HEK293 (cell line): ENCODE data around the gene ZBTB38.

ENCODE experiments used
- GLIS1 ChIP-seq: fragments of 450-650 bp; formaldehyde crosslinking; IDR thresholded peaks from 2 replicates; pipeline ENCODE4 v1.5.1; 2016; ENCODE audit warnings: missing biosample characterization, missing genetic modification characterization
- GLIS2 ChIP-seq: fragments of 450-650 bp; formaldehyde crosslinking; IDR thresholded peaks from 2 replicates; pipeline ENCODE4 v1.5.1; 2016; ENCODE audit warnings: missing biosample characterization, missing genetic modification characterization
- HOXD13 ChIP-seq: sonication (generic); formaldehyde crosslinking; IDR thresholded peaks from 2 replicates; pipeline ENCODE4 v1.8.0; 2022; ENCODE audit warnings: missing genetic modification reagents, borderline replicate concordance
- IKZF3 ChIP-seq: fragments of 450-650 bp; IDR thresholded peaks from 2 replicates; pipeline ENCODE4 v1.5.0; 2018; ENCODE audit warnings: missing biosample characterization, mild to moderate bottlenecking, missing genetic modification characterization, moderate library complexity
- PBX3 ChIP-seq: sonication (generic); formaldehyde crosslinking; IDR thresholded peaks from 2 replicates; pipeline ENCODE4 v1.8.1; 2022; ENCODE audit warnings: mild to moderate bottlenecking, moderate library complexity, missing genetic modification reagents
- SP2 ChIP-seq: fragments of 450-650 bp; formaldehyde crosslinking; IDR thresholded peaks from 2 replicates; pipeline ENCODE4 v1.5.1; 2016; ENCODE audit warnings: missing biosample characterization, missing genetic modification characterization
- ZBTB26 ChIP-seq: fragments of 450-650 bp; formaldehyde crosslinking; optimal IDR thresholded peaks from 2 replicates; pipeline ENCODE3; 2016; ENCODE audit warnings: missing biosample characterization, mild to moderate bottlenecking, missing genetic modification characterization
- ZFP41 ChIP-seq: fragments of 450-650 bp; formaldehyde crosslinking; IDR thresholded peaks from 2 replicates; pipeline ENCODE4 v1.5.1; 2016; ENCODE audit warnings: missing biosample characterization, missing genetic modification characterization, borderline replicate concordance
- ZNF10 ChIP-seq: fragments of 450-650 bp; formaldehyde crosslinking; IDR thresholded peaks from 2 replicates; pipeline ENCODE4 v1.5.1; 2017; ENCODE audit warnings: missing biosample characterization, missing genetic modification characterization
- ZNF121 ChIP-seq: fragments of 450-650 bp; formaldehyde crosslinking; IDR thresholded peaks from 2 replicates; pipeline ENCODE4 v1.5.1; 2016; ENCODE audit warnings: missing biosample characterization, missing genetic modification characterization
- ZNF140 ChIP-seq: fragments of 450-650 bp; formaldehyde crosslinking; IDR thresholded peaks from 2 replicates; pipeline ENCODE4 v1.5.1; 2016; ENCODE audit warnings: missing biosample characterization, missing genetic modification characterization
- ZNF280C ChIP-seq: fragments of 450-650 bp; formaldehyde crosslinking; IDR thresholded peaks from 2 replicates; pipeline ENCODE4 v1.5.1; 2016; ENCODE audit warnings: missing biosample characterization, missing genetic modification characterization
- ZNF354C ChIP-seq: fragments of 450-650 bp; formaldehyde crosslinking; IDR thresholded peaks from 2 replicates; pipeline ENCODE4 v1.5.1; 2016; ENCODE audit warnings: missing biosample characterization, missing genetic modification characterization, low read depth, borderline replicate concordance
- ZNF530 ChIP-seq: fragments of 450-650 bp; formaldehyde crosslinking; IDR thresholded peaks from 2 replicates; pipeline ENCODE4 v1.5.1; 2016; ENCODE audit warnings: low read depth, missing biosample characterization, missing genetic modification characterization
- ZNF610 ChIP-seq: fragments of 450-650 bp; formaldehyde crosslinking; IDR thresholded peaks from 2 replicates; pipeline ENCODE4 v1.5.1; 2016; ENCODE audit warnings: missing biosample characterization, missing genetic modification characterization, borderline replicate concordance
- ZNF629 ChIP-seq: fragments of 450-650 bp; formaldehyde crosslinking; IDR thresholded peaks from 2 replicates; pipeline ENCODE4 v1.5.1; 2017; ENCODE audit warnings: missing biosample characterization, missing genetic modification characterization
- ZNF658 ChIP-seq: fragments of 450-650 bp; formaldehyde crosslinking; IDR thresholded peaks from 2 replicates; pipeline ENCODE4; 2016; ENCODE audit warnings: missing biosample characterization, missing genetic modification characterization
- ZNF670 ChIP-seq: fragments of 450-650 bp; formaldehyde crosslinking; IDR thresholded peaks from 2 replicates; pipeline ENCODE4 v1.5.1; 2016; ENCODE audit warnings: missing biosample characterization, missing genetic modification characterization, low read depth
- ZNF707 ChIP-seq: fragments of 450-650 bp; formaldehyde crosslinking; IDR thresholded peaks from 2 replicates; pipeline ENCODE4 v1.5.1; 2016; ENCODE audit warnings: missing biosample characterization, missing genetic modification characterization
- ZNF785 ChIP-seq: fragments of 450-650 bp; formaldehyde crosslinking; IDR thresholded peaks from 2 replicates; pipeline ENCODE4 v1.5.1; 2016; ENCODE audit warnings: missing biosample characterization, missing genetic modification characterization
- ZNF792 ChIP-seq: fragments of 450-650 bp; formaldehyde crosslinking; IDR thresholded peaks from 2 replicates; pipeline ENCODE4 v1.5.1; 2016; ENCODE audit warnings: missing biosample characterization, missing genetic modification characterization
- ZSCAN16 ChIP-seq: fragments of 450-650 bp; formaldehyde crosslinking; IDR thresholded peaks from 2 replicates; pipeline ENCODE4 v1.5.1; 2016; ENCODE audit warnings: missing biosample characterization, missing genetic modification characterization
- ZSCAN18 ChIP-seq: fragments of 450-650 bp; formaldehyde crosslinking; IDR thresholded peaks from 2 replicates; pipeline ENCODE4 v1.5.1; 2016; ENCODE audit warnings: missing biosample characterization, missing genetic modification characterization
- TF ChIP-seq, protein P1 (sequence below): fragments of 450-650 bp; formaldehyde crosslinking; IDR thresholded peaks from 2 replicates; pipeline ENCODE4 v1.5.1; 2016; ENCODE audit warnings: missing biosample characterization, missing genetic modification characterization
- TF ChIP-seq, protein P2 (sequence below): fragments of 450-650 bp; formaldehyde crosslinking; IDR thresholded peaks from 2 replicates; pipeline ENCODE4 v1.5.1; 2016; ENCODE audit warnings: missing biosample characterization, missing genetic modification characterization, low read depth
- TF ChIP-seq, protein P3 (sequence below): fragments of 450-650 bp; formaldehyde crosslinking; IDR thresholded peaks from 2 replicates; pipeline ENCODE4 v1.5.1; 2016; ENCODE audit warnings: missing biosample characterization, missing genetic modification characterization

The ZBTB38 gene

DNA sequence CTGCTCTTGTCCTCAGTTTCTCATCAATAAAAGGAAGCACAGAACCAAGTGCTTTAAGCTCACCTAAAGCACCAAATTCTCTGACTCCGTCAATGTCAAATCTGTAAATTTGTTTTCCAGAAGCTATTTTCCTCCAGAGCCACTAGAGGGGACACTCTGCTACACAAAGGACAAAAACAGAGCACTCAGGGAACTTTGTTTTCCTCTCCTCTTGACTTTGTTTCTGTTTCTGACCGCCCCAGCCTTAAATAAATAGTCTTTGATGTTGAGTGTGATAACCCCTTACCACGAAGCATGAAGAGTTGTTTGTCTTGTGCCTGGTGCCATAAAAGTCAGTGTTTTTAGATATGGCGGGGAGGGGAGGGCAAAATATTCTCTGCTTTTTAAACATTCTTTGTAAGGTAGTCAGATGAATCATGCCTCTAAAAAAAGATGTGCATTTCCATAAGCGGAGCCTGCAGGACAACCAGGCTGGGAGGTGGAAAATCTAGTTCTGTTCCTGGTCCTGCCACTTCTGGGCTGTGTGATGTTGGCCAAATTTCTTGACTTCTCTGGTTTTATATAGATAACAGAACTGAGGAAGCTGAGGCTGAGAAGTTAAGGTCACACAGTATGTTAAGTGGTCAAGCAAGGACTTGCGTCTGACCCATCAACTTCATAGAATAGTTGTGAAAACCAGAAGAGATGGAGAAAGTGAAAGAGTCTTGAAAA, 7.3 kb upstream of the ZBTB38 start (continued):
- no peak for TF ChIP-seq HOXD13 (CRISPR knock-in tag)
- TF ChIP-seq ZNF629 (tag by site-specific recombination) = 0 out of 2 replicates have a peak, but pooled peaks have one; percentile 13
- TF ChIP-seq SP2 (tag by site-specific recombination) = no peak
- TF ChIP-seq, protein P1, sequence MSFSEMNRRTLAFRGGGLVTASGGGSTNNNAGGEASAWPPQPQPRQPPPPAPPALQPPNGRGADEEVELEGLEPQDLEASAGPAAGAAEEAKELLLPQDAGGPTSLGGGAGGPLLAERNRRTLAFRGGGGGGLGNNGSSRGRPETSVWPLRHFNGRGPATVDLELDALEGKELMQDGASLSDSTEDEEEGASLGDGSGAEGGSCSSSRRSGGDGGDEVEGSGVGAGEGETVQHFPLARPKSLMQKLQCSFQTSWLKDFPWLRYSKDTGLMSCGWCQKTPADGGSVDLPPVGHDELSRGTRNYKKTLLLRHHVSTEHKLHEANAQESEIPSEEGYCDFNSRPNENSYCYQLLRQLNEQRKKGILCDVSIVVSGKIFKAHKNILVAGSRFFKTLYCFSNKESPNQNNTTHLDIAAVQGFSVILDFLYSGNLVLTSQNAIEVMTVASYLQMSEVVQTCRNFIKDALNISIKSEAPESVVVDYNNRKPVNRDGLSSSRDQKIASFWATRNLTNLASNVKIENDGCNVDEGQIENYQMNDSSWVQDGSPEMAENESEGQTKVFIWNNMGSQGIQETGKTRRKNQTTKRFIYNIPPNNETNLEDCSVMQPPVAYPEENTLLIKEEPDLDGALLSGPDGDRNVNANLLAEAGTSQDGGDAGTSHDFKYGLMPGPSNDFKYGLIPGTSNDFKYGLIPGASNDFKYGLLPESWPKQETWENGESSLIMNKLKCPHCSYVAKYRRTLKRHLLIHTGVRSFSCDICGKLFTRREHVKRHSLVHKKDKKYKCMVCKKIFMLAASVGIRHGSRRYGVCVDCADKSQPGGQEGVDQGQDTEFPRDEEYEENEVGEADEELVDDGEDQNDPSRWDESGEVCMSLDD (tag by site-specific recombination) = no peak
- no peak for TF ChIP-seq ZNF121
- no peak for TF ChIP-seq GLIS2
- no peak for TF ChIP-seq ZNF140 (tag by site-specific recombination)
- no peak for TF ChIP-seq ZSCAN16 (tag by site-specific recombination)
- TF ChIP-seq IKZF3 = no peak
- TF ChIP-seq ZNF530 (tag by site-specific recombination) = no peak
- TF ChIP-seq ZNF792 = no peak
- TF ChIP-seq ZNF354C (tag by site-specific recombination) = no peak
- no peak for TF ChIP-seq ZNF610 (tag by site-specific recombination)
- no peak for TF ChIP-seq GLIS1 (tag by site-specific recombination)
- no peak for TF ChIP-seq ZFP41
- TF ChIP-seq ZNF658 (tag by site-specific recombination) = no peak
- no peak for TF ChIP-seq ZNF10
- TF ChIP-seq ZSCAN18 (tag by site-specific recombination) = no peak
- TF ChIP-seq ZNF280C (tag by site-specific recombination) = no peak
- TF ChIP-seq ZNF785 = no peak
- TF ChIP-seq ZNF670 (tag by site-specific recombination) = no peak
- TF ChIP-seq PBX3 = no peak
- TF ChIP-seq, protein P2, sequence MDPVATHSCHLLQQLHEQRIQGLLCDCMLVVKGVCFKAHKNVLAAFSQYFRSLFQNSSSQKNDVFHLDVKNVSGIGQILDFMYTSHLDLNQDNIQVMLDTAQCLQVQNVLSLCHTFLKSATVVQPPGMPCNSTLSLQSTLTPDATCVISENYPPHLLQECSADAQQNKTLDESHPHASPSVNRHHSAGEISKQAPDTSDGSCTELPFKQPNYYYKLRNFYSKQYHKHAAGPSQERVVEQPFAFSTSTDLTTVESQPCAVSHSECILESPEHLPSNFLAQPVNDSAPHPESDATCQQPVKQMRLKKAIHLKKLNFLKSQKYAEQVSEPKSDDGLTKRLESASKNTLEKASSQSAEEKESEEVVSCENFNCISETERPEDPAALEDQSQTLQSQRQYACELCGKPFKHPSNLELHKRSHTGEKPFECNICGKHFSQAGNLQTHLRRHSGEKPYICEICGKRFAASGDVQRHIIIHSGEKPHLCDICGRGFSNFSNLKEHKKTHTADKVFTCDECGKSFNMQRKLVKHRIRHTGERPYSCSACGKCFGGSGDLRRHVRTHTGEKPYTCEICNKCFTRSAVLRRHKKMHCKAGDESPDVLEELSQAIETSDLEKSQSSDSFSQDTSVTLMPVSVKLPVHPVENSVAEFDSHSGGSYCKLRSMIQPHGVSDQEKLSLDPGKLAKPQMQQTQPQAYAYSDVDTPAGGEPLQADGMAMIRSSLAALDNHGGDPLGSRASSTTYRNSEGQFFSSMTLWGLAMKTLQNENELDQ = no peak
- TF ChIP-seq, protein P3, sequence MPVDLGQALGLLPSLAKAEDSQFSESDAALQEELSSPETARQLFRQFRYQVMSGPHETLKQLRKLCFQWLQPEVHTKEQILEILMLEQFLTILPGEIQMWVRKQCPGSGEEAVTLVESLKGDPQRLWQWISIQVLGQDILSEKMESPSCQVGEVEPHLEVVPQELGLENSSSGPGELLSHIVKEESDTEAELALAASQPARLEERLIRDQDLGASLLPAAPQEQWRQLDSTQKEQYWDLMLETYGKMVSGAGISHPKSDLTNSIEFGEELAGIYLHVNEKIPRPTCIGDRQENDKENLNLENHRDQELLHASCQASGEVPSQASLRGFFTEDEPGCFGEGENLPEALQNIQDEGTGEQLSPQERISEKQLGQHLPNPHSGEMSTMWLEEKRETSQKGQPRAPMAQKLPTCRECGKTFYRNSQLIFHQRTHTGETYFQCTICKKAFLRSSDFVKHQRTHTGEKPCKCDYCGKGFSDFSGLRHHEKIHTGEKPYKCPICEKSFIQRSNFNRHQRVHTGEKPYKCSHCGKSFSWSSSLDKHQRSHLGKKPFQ = no peak
- no peak for TF ChIP-seq ZNF707 (tag by site-specific recombination)
- TF ChIP-seq ZBTB26 (tag by site-specific recombination) = no peak
